ENCODE data around the gene AHRR. TPM values are rescaled to one million over a fixed set of nuclear protein-coding genes. Genes with fewer than 3 reads are reported as not detected.

AHRR gene
- total RNA-seq, 1 donor from 2014 or later = 0.53 TPM

- DNase-seq (ENCODE audit: low read depth) (no peak), FAIRE-seq (no peak)
- Histone ChIP-seq H3K27me3 (ENCODE audit: control insufficient read depth, insufficient read depth, low read length) (no peaks in the 10 kb centered on the region), H3K4me3 (ENCODE audit: low read depth, low read length) (no peak overlapping the region), H3K36me3 (ENCODE audit: control insufficient read depth, insufficient read depth, low read length) (no peaks in the 10 kb centered on the region)
- TF ChIP-seq CTCF (IDR thresholded peaks at IDR 0.05; ENCODE audit: insufficient read depth, low read length, severe bottlenecking) = no peak
These were observed 106.7 kb downstream of the AHRR start for GRCh38 chr5:428219-428618.

GRCh38 chr5:428754-429452, 107.4 kb downstream of the AHRR start:
- TF ChIP-seq CTCF (IDR thresholded peaks at IDR 0.05; ENCODE audit: insufficient read depth, low read length, severe bottlenecking) = no peak
- no peak for DNase-seq (ENCODE audit: low read depth)
- no peak overlapping the region for H3K4me3 ChIP-seq (ENCODE audit: low read depth, low read length)
- H3K27me3 ChIP-seq (ENCODE audit: control insufficient read depth, insufficient read depth, low read length) = no peaks in the 10 kb centered on the region
- no peak for FAIRE-seq
- H3K36me3 ChIP-seq (ENCODE audit: control insufficient read depth, insufficient read depth, low read length) = no peaks in the 10 kb centered on the region

GRCh38 chr5:429453-430188, 108.1 kb downstream of the AHRR start:
- no peaks in the 10 kb centered on the region for H3K36me3 ChIP-seq (ENCODE audit: control insufficient read depth, insufficient read depth, low read length)
- no peak for FAIRE-seq
- TF ChIP-seq CTCF (IDR thresholded peaks at IDR 0.05; ENCODE audit: insufficient read depth, low read length, severe bottlenecking) = no peak
- no peaks in the 10 kb centered on the region for H3K27me3 ChIP-seq (ENCODE audit: control insufficient read depth, insufficient read depth, low read length)
- H3K4me3 ChIP-seq (ENCODE audit: low read depth, low read length) = no peak overlapping the region
- DNase-seq (ENCODE audit: low read depth) = no peak

GRCh38 chr5:430214-430925, 108.9 kb downstream of the AHRR start:
- TF ChIP-seq CTCF (IDR thresholded peaks at IDR 0.05; ENCODE audit: insufficient read depth, low read length, severe bottlenecking) = no peak
- no peak for DNase-seq (ENCODE audit: low read depth)
- no peak for FAIRE-seq
- no peaks in the 10 kb centered on the region for H3K27me3 ChIP-seq (ENCODE audit: control insufficient read depth, insufficient read depth, low read length)
- H3K4me3 ChIP-seq (ENCODE audit: low read depth, low read length) = no peak overlapping the region
- no peaks in the 10 kb centered on the region for H3K36me3 ChIP-seq (ENCODE audit: control insufficient read depth, insufficient read depth, low read length)

DNA sequence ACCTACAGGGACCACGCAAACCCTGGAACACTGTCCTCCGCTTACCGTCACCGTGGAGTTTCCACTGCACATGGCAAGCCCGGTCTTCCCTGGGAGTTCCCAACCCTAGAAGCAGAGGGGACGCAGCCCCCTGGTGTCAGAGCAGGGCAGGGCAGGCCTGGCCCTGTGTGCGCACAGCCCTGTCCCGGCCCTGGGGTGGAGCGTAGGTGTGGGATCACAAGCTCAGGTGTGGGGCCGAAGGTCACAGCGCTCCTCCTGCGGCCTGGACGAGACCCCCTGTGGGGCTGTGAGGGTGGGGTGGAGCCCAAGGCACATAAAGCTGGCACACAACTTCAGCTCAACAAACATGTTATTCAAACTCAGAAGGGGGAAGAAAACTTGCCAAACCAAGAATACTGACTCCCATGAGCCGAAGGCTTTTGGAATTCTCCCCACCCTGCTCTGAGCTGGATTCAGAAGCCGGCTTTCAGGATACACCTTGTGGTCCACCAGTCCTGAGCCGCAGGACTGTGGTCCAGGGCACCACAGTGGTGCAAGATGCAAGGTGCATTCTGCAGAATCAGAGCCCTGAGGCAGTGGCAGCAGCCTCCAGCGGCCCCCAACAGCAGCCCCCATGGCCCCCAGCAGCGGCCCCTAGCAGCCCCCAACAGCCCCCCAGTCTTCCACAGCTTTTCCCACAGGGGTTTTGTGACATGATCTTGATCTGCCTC, 109.6 kb downstream of the AHRR start:
- FAIRE-seq (no peak), DNase-seq (ENCODE audit: low read depth) (no peak)
- Histone ChIP-seq H3K4me3 (ENCODE audit: low read depth, low read length) (no peak overlapping the region), H3K27me3 (ENCODE audit: control insufficient read depth, insufficient read depth, low read length) (no peaks in the 10 kb centered on the region), H3K36me3 (ENCODE audit: control insufficient read depth, insufficient read depth, low read length) (no peaks in the 10 kb centered on the region)
- peak; percentile 68 for TF ChIP-seq CTCF (IDR thresholded peaks at IDR 0.05; ENCODE audit: insufficient read depth, low read length, severe bottlenecking)
